Measurements from ENCODE around the gene FRZB.

The FRZB gene, protein sequence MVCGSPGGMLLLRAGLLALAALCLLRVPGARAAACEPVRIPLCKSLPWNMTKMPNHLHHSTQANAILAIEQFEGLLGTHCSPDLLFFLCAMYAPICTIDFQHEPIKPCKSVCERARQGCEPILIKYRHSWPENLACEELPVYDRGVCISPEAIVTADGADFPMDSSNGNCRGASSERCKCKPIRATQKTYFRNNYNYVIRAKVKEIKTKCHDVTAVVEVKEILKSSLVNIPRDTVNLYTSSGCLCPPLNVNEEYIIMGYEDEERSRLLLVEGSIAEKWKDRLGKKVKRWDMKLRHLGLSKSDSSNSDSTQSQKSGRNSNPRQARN

GRCh38 chr2:182866461-182867406 is at the start of gene FRZB:
Gene FRZB, minus strand, starts transcription at chr2:182866637. Its CDS starts 85 bp downstream, at chr2:182866552.
- TF ChIP-seq, protein P1, sequence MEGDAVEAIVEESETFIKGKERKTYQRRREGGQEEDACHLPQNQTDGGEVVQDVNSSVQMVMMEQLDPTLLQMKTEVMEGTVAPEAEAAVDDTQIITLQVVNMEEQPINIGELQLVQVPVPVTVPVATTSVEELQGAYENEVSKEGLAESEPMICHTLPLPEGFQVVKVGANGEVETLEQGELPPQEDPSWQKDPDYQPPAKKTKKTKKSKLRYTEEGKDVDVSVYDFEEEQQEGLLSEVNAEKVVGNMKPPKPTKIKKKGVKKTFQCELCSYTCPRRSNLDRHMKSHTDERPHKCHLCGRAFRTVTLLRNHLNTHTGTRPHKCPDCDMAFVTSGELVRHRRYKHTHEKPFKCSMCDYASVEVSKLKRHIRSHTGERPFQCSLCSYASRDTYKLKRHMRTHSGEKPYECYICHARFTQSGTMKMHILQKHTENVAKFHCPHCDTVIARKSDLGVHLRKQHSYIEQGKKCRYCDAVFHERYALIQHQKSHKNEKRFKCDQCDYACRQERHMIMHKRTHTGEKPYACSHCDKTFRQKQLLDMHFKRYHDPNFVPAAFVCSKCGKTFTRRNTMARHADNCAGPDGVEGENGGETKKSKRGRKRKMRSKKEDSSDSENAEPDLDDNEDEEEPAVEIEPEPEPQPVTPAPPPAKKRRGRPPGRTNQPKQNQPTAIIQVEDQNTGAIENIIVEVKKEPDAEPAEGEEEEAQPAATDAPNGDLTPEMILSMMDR (IDR thresholded peaks at IDR 0.05; ENCODE audit: low read depth, low read length) = no peak
- in situ Hi-C loops (cut with HindIII; ENCODE audit: low sequenced_read_pairs) = no loop called here
- peak; percentile 79 for DNase-seq (ENCODE audit: low read depth, low spot score)
- peak within 1 kb of the TSS; percentile 52 for H3K4me3 ChIP-seq (ENCODE audit: low read depth, low read length)

DNA sequence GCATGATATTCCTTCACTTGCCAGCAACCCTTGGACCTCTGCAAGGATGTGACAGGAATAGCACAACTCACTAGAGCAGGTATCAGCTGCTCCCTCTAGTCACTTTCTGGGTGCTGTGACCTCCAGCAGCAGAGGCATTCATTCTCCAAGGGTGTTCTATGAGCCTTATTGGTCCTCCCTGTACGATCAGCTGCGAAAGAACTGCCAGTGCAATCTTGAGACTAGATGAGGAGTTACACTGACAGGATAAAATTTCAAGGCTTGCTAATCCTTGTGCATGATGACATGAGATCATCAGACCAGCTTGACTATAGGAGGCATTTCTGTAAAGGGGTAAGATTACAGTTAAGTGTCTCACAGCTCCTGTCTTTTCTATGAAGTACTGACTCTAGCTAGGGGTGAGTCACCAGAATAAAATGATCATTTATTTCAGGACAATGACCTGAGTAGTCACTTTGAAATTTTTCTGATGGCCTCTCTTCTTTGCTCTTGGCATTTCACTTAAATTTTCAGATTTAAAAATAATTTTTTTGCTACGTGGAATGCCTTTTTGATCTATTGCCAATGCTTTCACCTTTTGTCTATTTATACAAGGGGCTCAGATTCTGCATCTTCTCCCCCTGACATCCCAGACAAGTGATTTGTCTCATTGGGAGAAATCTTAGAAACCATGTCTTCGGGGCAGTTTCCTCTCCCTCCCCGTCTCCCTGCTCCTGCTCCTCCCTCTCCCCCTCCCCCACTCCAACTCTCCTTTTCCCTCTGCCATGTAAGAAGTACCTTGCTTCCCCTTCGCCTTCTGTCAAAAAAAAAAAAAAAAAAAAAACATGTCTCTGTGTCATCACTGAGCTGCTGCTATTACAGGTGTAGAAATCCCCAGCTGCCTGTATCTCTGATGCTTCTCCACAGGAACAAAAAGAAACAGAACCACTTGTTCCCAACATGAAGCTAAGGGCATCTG is 49.2 kb upstream of the FRZB start:
- in situ Hi-C loops (cut with HindIII; ENCODE audit: low sequenced_read_pairs) = no loop called here
- H3K4me3 ChIP-seq (ENCODE audit: low read depth, low read length) = no peak overlapping the region
- DNase-seq (ENCODE audit: low read depth, low spot score) = peak; percentile 92
- TF ChIP-seq, protein P1 (IDR thresholded peaks at IDR 0.05; ENCODE audit: low read depth, low read length) = no peak

DNA sequence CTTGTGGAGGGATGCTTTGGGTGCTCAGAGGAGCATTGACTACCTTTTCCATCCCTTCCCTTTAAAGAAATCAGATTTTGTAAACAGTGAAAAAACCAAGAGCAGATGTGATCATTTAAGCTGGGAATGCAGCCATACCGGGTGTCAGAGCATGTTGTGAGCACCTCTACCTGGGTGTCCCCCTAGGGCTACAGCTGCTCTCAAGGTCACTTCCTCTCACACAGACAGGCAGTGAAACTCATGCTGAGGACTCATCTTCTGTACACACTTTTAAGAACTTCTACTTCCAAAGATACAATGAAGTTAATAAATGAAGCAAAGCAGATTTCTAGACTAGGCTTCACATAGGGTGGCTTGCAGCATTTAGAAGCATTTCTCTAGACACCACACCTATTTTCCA is 48.4 kb upstream of the FRZB start:
- in situ Hi-C loops (cut with HindIII; ENCODE audit: low sequenced_read_pairs) = no loop called here
- TF ChIP-seq, protein P1 (IDR thresholded peaks at IDR 0.05; ENCODE audit: low read depth, low read length) = no peak
- H3K4me3 ChIP-seq (ENCODE audit: low read depth, low read length) = no peak overlapping the region
- no peak for DNase-seq (ENCODE audit: low read depth, low spot score)

DNA sequence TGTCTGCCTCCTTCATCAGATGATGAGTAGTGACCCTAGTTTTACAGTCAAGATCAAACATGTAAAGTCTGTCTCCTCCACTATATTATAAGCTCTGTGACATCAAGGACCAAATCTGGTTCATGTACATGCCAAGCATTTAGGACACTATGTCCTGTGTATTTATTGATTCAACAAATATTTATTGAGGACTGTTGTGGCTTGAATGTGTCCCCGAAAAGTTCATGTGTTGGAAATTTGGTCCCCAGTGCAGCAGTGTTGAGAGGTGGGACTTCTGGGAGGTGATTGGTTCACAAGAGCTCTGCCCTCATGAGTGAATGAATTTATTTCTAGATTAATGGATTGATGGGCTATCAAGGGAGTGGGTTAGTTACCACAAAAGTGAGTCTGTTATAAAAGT is 46.6 kb upstream of the FRZB start:
- TF ChIP-seq, protein P1 (IDR thresholded peaks at IDR 0.05; ENCODE audit: low read depth, low read length) = no peak
- DNase-seq (ENCODE audit: low read depth, low spot score) = no peak
- in situ Hi-C loops (cut with HindIII; ENCODE audit: low sequenced_read_pairs) = no loop called here
- no peak overlapping the region for H3K4me3 ChIP-seq (ENCODE audit: low read depth, low read length)

DNA sequence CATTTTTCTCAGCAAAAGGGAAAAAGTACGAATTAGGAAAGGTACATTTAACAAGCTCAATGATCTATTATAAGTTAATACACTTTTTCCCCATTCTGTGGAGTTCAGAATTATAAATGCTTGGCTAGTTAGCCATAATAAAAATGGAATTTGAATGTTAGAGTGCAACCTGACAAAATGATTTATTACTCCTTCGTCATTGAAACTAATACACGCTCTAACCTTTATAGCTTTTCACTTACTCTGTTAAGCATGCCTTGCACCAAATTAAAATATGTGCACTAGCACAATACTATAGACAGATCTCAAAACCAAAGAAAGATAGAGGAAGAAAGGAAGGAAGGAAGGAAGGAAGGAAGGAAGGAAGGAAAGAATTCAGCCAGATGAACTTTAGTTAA is 46.1 kb upstream of the FRZB start:
- DNase-seq (ENCODE audit: low read depth, low spot score) = no peak
- TF ChIP-seq, protein P1 (IDR thresholded peaks at IDR 0.05; ENCODE audit: low read depth, low read length) = no peak
- in situ Hi-C loops (cut with HindIII; ENCODE audit: low sequenced_read_pairs) = no loop called here
- no peak overlapping the region for H3K4me3 ChIP-seq (ENCODE audit: low read depth, low read length)
